ENCODE measurements around the gene CFAP97D2. TPM values are rescaled to one million over a fixed set of nuclear protein-coding genes. Genes with fewer than 3 reads are reported as not detected.

Gene CFAP97D2
- total RNA-seq, 1 donor from 2014 or later, result not detected

DNA sequence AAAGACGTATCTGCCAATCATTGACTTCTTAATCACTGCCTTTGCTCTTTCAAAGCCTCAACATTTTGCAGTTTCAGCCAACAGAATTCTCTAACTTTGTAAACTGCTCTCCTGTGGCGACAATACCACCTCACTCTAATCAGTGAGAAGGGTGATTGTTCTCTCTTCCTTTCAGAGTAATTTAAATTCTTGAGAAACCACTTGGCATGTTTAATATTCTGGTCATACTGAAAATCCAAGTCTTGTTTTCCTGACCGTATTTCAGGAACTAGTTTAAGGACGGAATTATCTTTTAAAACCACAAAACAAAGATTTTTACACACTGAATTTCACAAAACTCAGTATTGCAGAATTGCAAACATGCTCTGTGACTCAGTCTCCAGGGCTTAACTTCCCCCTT lies 50.4 kb downstream of the CFAP97D2 start:
- no peak for DNase-seq (ENCODE audit: extremely low spot score in 2 of 2)
- H3K9me3 ChIP-seq, result no peaks in the 10 kb centered on the region
- no peak overlapping the region for H3K4me3 ChIP-seq
- no peaks in the 10 kb centered on the region for H3K27me3 ChIP-seq
- TF ChIP-seq, protein P1, sequence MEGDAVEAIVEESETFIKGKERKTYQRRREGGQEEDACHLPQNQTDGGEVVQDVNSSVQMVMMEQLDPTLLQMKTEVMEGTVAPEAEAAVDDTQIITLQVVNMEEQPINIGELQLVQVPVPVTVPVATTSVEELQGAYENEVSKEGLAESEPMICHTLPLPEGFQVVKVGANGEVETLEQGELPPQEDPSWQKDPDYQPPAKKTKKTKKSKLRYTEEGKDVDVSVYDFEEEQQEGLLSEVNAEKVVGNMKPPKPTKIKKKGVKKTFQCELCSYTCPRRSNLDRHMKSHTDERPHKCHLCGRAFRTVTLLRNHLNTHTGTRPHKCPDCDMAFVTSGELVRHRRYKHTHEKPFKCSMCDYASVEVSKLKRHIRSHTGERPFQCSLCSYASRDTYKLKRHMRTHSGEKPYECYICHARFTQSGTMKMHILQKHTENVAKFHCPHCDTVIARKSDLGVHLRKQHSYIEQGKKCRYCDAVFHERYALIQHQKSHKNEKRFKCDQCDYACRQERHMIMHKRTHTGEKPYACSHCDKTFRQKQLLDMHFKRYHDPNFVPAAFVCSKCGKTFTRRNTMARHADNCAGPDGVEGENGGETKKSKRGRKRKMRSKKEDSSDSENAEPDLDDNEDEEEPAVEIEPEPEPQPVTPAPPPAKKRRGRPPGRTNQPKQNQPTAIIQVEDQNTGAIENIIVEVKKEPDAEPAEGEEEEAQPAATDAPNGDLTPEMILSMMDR (IDR thresholded peaks at IDR 0.05), result no peak
- TF ChIP-seq POLR2AphosphoS5 (IDR thresholded peaks at IDR 0.05; ENCODE audit: insufficient read depth in 1 of 2, low read depth in 1 of 2), result no peak
- no peak for TF ChIP-seq POLR2A (IDR thresholded peaks at IDR 0.05)
- H3K4me1 ChIP-seq, result peaks cover 11% of the 10 kb centered on the region
- H3K27ac ChIP-seq, result no peak overlapping the region
- intact Hi-C loops (cut with DNase I), result loop anchor here (5.0 kb wide), 1 partner anchor 417 kb away; no protein-coding TSS in a partner anchor
- H3K36me3 ChIP-seq, result no peaks in the 10 kb centered on the region

DNA sequence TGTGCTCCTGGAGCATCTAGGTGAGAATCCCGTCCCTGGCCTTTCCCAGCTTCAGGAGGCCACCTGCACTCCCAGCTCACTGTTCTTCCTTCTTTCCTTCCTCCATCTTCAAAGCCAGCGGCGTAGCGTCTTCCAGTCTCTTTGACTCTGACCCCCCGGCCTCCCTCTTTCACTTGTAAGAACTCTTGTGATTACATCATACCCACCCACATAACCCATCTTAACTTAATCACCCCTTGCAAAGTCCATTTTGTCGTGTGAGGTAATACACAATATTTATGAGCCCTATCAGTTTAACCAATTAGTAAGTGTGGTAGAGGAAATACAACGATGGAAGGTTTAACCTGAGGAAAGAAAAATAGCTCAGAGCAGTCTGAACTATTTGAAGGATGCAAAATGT lies 51.1 kb downstream of the CFAP97D2 start:
- Histone ChIP-seq H3K4me1 (peaks cover 11% of the 10 kb centered on the region), H3K27ac (no peak overlapping the region)
- intact Hi-C loops (cut with DNase I), result no loop called here

DNA sequence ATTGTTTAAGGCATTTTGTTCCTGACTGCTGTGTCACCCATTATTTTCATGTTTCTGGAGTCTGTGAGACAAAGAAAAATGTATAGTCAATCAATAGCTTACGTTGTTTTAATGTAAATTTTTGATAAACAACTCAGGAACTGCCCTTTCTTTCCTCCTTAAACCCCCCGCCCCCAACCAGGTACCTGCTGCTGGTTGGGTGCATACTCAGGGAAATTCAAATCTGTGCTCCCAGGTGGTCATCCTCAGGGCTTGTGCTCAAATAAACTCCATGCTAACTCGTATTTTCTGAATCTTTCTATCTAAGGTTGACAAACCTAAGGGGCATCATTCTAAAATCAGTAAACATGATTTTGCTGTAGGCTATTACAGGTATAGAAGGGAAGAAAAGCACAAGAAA lies 51.5 kb downstream of the CFAP97D2 start:
- intact Hi-C loops (cut with DNase I), result no loop called here
- Histone ChIP-seq H3K27ac (no peak overlapping the region), H3K9me3 (no peaks in the 10 kb centered on the region), H3K27me3 (no peaks in the 10 kb centered on the region), H3K4me1 (peaks cover 15% of the 10 kb centered on the region), H3K36me3 (no peaks in the 10 kb centered on the region), H3K4me3 (no peak overlapping the region)
- peak in 1 of 2 donors; percentile 8 for DNase-seq (ENCODE audit: extremely low spot score in 2 of 2)
- TF ChIP-seq POLR2A (IDR thresholded peaks at IDR 0.05) (no peak), POLR2AphosphoS5 (IDR thresholded peaks at IDR 0.05; ENCODE audit: insufficient read depth in 1 of 2, low read depth in 1 of 2) (no peak)
- TF ChIP-seq, protein P1 (IDR thresholded peaks at IDR 0.05), result no peak

More for the DNA sequence above, 51.1 kb downstream of the CFAP97D2 start:
- H3K36me3 ChIP-seq, result no peaks in the 10 kb centered on the region
- no peak overlapping the region for H3K4me3 ChIP-seq
- TF ChIP-seq POLR2AphosphoS5 (IDR thresholded peaks at IDR 0.05; ENCODE audit: insufficient read depth in 1 of 2, low read depth in 1 of 2) (no peak), POLR2A (IDR thresholded peaks at IDR 0.05) (no peak)
- TF ChIP-seq, protein P1 (IDR thresholded peaks at IDR 0.05), result no peak
- DNase-seq (ENCODE audit: extremely low spot score in 2 of 2), result peak in 1 of 2 donors; percentile 8
- no peaks in the 10 kb centered on the region for H3K27me3 ChIP-seq
- H3K9me3 ChIP-seq, result no peaks in the 10 kb centered on the region

DNA sequence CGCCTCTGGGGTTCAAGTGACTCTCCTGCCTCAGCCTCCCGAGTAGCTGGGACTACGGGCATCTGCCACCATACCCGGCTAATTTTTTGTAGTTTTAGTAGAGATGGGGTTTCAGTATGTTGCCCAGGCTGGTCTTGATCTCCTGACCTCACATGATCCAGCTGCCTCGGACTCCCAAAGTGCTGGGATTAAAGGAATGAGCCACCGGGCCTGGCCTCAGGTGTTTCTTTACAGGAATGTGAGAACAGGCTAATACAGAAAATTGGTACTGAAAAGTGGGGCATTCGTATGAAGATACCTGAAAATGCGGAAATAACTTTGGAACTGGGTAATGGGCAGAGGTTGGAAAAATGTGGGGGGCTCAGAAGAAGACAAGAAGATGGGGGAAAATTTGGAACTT lies 52.8 kb downstream of the CFAP97D2 start:
- Histone ChIP-seq H3K9me3 (no peaks in the 10 kb centered on the region), H3K36me3 (no peaks in the 10 kb centered on the region), H3K4me3 (no peak overlapping the region), H3K27ac (no peak overlapping the region), H3K4me1 (peaks cover 17% of the 10 kb centered on the region), H3K27me3 (no peaks in the 10 kb centered on the region)
- DNase-seq (ENCODE audit: extremely low spot score in 2 of 2), result peak in 1 of 2 donors; percentile 27
- TF ChIP-seq POLR2AphosphoS5 (IDR thresholded peaks at IDR 0.05; ENCODE audit: insufficient read depth in 1 of 2, low read depth in 1 of 2) (no peak), POLR2A (IDR thresholded peaks at IDR 0.05) (no peak)
- TF ChIP-seq, protein P1 (IDR thresholded peaks at IDR 0.05), result no peak
- intact Hi-C loops (cut with DNase I), result no loop called here

DNA sequence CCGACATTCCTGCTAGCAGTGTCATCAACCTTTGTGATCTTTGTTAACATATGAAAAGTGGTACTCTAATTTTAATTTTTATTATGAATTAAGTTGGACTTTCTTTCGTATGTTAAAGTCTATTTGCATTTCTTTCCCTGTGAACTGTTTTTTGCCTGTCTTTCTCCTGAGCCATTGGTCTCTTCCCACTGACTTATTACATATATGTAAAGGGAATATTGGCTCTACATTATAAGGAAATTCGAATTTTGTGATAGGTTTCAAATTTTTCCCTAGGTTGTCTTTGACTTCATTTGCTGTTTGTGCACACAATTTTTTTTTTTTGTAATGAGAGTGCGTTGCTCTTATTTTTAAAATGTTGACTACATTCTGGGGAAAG lies 55.2 kb downstream of the CFAP97D2 start:
- peak in 1 of 2 donors; percentile 74 for DNase-seq (ENCODE audit: extremely low spot score in 2 of 2)
- Histone ChIP-seq H3K9me3 (no peaks in the 10 kb centered on the region), H3K4me3 (peak overlapping the region; percentile 70 to 89), H3K4me1 (peaks cover 16% of the 10 kb centered on the region), H3K27me3 (no peaks in the 10 kb centered on the region), H3K27ac (peak overlapping the region; percentile 81), H3K36me3 (peaks cover 0 to 22% of the 10 kb centered on the region in 2 donors)
- TF ChIP-seq POLR2A (IDR thresholded peaks at IDR 0.05) (no peak), POLR2AphosphoS5 (IDR thresholded peaks at IDR 0.05; ENCODE audit: insufficient read depth in 1 of 2, low read depth in 1 of 2) (no peak)
- TF ChIP-seq, protein P1 (IDR thresholded peaks at IDR 0.05), result no peak
- intact Hi-C loops (cut with DNase I), result no loop called here

All from vagina (tissue), 2 donors.